Stimulated activated CD4-positive, alpha-beta T cell treated with anti-CD3 and anti-CD28 coated beads, Interleukin-15, amount 100 ng/mL, for 24 hours (primary cell): ENCODE measurements around the gene GRAMD2B.

Experiments used
- DNase-seq: peaks from one replicate; pipeline ENCODE4 v3.0.0-alpha.2; 2020

The GRAMD2B gene

DNA sequence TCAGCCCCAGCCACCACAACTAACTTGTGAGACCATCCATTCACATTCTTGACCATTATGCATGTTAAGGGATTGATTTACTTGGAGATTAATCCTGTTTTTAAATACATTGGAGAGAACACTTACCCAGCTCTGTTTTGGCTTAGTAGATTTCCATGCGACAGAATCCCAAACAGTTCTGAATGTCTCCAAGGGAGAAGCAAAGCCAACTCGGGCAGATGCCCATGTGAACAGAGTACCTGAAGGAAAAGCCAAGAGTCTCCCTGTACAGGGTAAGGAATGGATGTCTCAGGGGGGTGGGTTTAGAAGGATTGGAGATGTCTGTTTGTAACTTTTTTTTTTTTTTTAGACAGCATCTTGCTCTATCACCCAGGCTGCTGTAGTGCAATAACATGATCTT lies 61.0 kb downstream of the GRAMD2B start:
- no peak for DNase-seq

DNA sequence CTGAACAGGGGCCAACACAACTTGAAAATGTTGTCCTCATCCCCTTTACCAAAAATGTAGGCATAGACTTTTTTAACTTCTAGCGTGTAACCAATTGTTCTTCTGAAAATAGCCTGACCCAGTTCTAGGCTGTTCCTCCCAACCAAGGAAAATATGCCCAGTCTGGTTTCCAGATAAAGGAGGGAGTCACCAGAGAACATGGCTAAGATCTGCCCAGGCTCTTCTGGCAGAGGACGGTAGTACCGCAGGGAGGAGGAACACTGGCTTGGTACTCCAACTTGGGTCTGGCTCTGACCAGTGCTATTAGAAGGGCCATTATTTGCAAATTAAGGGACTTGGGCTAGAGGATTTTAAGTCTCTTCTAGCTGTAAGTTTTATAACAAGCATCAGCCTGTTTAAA lies 63.1 kb downstream of the GRAMD2B start:
- no peak for DNase-seq

DNA sequence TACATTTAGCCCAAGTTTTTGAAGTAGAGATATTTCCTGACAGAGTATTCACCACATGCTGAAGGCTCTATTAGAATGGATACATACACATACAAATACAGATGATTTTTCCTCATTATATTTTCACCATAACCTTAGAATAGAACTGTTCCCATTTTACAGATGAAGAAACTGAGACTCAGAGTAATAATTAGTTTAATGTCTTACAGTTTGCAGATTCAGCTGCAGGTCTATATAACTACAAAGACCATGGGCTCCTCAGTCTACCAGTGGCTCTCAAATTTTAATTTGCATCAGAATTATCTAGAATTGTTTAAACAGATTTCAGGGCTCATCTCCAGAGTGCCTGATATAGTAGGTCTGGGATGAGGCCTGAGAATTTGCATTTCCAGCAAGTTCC lies 64.4 kb downstream of the GRAMD2B start:
- no peak for DNase-seq

DNA sequence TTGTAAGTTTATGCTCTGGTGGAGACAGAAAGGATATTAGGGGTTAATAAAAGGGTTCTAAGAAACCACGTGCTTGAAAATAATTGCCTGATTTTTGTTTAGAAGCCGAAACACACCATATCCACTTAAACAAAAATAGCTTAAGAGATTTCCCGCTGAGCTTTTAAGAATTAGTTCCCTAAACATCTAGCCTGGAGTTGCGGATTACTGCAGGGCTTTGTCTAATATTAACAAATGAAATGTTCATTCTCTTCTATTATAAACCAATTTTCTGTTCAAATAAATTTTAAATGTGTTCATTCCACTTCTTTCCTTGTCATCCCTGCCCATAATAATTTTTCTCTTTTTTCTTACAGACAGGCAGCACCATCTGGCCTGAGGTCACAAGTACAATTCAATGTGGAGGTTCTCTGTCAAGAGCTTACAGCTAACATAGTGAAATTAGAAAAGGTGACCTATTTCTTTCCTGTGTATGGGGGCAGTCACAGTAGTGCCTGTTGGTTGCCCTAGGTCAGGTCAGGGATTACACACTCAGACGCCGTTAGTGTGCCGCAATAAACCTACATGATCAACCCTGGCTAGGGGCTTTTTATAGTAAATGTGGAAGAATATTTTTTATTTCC lies 65.3 kb downstream of the GRAMD2B start:
- no peak for DNase-seq

DNA sequence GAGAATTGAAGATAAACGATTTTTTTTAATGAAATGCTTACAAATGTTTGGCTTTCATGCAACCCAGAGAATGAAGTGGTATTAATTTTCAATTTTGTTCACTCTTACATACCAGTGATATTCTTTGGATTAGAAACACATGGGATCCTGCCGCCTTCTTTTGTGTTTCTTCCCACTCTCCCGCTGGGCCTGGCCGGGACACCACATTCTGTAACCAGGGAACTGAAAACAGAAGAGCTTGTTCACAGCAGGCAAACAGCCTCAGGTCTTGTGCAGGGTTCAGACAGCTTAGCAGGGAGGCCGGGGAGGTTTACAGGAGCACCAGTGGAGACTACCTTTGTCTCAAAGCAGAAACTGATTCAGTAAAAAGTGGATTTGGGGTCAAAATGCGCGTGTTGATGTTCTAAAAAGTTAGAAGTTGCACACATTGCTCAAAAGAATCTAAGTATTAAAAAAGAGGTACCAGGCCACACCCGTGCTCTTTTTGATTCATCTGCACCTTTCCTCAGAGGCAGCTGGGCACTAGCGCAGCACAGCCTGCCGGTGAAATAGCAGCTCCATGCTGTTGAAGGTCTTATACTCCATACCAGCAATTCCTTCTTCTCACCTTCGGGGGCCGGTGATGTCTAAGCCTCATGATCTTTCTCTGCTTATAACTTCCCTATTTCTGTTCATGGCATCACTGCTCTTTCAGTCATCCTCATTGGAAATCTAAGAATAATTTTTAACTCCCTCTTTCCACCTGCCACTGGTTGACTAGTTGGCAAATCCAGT lies 67.1 kb downstream of the GRAMD2B start:
- DNase-seq: no peak

DNA sequence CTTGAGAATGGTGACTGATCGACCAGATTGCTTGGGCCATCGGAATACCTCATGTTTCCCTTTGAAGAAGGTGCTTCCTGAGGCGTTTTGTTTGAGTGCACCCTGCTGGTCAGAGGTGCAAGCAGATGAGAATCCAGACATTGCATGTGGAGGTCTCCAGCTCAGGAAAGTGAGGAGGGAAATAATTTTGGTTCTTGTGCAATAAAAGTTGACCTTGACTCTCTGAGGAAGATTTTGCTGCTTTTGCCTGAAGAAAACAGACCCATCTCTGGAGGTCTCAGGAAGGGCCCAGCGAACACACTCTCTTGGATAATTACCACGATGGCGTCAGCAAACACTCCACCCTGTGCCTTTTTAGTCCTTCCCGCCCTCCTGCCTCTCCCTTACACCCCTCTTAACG lies 69.7 kb downstream of the GRAMD2B start:
- DNase-seq: no peak

DNA sequence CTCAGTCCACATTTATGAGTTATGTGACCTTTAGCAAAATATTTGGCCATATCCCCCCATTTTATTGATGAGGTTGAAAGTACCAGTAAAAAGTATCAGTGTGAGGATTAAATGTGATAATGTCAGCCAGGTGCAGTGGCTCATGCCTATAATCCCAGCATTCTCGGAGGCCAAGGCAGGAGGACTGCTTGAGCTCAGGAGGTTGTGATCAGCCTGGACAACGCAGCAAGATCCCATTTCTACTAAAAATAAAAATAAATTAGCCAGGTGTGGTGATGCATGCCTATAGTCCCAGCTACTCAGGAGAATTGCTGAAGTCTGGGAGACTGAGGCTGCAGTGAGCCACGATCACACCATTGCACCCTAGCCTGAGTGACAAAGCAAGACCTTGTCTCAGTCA lies 71.2 kb downstream of the GRAMD2B start:
- no peak for DNase-seq

DNA sequence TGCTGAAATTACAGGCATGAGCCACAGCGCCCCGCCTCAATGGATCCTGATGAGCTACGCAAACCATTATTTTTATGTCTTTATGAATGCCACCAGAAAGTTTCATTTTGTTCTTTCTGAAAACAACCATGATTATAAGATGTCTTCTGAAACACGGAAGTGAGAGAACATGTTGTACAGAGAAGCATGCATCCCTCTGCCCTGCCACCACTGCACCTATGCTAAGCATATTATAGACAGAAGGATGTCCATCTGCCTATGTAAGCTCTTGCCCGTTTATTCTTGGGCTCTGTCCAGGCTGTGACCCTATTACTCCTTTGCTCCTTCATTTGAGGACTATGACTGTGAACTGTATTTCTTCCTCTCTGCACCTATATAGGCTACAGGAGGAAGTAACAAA lies 74.3 kb downstream of the GRAMD2B start:
- no peak for DNase-seq

DNA sequence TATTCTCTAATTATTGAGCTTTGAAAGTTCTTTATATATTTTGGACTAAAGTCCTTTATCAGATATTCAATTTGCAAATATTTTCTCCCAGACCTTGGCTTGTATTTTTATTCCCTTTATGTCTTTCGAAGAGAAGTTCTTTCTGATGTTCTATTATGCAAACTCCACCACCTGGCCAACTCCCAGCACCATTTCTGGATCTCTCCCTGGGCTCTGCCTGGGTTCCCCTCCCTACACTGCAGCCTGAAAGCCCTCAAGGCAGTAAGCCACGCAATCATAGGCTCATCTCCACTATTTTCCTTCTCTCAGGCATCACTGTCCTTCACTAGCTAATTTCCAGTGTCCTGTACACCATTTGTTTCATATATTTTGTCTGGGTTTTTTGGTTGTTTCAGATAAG lies 76.1 kb downstream of the GRAMD2B start:
- DNase-seq: no peak

DNA sequence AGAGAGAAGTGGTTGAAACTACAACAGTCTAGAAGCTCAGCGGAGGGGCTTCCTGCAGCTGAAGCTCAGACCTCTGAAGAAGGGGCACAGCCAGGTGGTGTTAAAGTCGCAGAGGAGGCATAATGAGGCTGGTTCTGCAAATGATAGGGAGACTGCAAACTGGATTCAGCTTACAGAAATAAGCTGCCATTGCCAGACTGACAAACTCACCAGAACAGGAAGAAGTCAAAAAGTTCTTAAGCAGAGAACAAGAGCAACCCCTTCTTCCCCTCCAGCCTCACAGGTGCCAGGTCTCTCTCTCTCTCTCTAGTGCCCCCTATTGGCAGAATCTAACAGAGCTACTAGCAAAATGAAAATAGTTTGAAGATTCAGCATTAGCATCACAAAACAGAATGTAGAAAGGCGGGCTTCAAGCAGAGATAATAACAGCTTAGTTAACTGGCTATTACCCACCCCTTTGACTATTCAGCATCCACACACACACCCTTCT lies 76.7 kb downstream of the GRAMD2B start:
- no peak for DNase-seq

DNA sequence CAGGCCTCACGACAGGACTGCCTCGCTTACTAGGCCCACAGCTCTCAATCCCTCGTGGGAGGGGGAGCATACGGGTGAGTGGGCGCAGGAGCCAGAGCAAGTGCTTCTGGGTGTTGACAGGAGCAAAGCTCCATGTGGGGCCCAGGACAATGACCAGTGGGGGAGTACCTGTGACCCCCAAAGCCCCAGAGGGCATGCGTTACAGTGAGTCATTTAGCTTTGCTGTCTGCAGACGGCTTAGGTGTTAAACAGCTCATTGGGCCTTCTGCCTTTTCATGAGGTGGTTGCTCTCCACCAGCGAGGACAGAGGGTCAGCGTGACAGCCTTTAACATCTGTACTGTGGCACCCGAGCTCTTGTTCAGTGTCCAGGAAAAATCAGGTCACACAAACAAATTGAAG lies 78.2 kb downstream of the GRAMD2B start:
- no peak for DNase-seq

DNA sequence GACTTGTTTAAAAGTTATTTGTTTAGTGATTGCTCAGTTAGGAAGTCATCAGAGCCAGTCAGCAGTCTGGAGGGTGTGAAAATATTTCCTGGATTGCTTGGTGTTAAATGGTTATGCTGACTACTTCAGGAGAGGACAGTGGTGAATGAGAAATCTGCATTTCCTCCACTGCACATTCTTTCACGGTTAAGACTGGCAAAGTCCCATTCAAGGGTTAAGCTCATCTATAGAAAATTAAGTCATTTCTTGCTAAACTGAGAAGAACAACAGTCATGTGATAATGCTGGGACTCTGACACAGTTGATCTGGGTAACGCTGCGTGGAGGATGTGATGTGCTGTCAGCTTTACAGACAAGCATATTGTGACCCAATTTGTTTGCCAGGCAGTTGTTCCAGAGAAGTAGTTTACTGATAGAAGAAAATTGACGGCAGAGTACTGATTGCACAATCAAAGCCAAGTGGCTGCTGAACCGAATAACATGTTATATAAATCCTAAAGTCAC lies 80.4 kb downstream of the GRAMD2B start:
- DNase-seq: no peak

DNA sequence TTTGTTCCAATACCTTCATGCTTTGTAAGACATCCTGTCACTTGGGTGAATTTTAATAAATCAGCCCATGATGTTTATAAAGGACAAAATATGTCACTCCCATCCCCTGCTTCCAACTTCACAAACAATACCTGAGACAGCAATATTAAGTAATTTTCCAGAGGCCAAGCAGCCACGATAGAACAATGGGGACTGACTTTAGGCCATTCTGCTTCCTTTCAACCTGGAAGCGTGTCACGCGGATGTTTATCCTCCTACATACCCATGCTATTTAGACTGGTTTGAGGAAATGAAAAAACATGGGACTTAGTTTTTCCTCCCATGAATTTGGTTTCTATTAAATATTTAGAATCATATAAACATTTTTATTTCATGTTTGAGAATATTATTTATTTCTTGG lies 82.9 kb downstream of the GRAMD2B start:
- no peak for DNase-seq

DNA sequence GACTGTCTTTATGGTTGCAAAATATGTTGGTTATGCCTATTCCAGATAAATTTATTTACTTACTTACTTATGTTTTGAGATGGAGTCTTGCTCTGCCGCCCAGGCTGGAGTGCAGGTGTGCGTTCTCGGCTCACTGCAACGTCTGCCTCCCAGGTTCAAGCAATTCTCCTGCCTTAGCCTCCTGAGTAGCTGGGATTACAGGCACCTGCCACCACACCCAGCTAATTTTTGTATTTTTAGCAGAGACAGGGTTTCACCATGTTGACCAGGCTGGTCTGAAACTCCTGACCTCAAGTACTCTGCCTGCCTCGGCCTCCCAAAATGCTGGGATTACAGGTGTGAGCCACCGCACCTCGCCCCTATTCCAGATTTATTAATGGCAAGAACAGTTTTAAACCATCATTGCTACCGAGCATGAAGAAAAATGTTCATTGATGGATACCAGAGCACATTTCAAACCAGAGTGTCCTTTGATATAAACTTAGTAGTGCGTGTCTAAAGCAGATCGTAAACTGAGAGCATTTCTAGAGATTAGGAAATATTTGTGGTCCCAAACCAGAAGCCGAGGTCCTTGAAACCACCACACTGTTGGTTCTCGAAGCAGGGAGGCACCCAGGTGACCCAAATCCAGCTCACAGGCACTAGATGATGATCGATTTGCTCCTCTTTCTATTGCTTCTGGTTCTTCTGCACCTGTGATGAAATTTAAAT lies 85.2 kb downstream of the GRAMD2B start:
- DNase-seq: no peak

DNA sequence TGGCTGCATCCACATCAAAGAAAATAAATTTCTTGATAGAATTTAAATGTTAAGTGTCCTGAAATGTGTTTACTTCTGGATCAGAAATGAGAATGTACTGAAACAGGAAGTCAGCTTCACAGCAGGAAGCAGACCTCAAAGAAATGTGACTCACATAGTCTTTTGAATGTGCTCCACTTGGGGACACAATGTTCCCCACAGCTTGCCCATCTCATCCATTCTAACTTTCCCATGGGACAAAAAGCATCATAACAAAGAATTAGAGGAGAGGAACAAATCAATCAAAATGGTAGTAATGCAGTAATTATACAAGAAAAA lies 85.7 kb downstream of the GRAMD2B start:
- no peak for DNase-seq

DNA sequence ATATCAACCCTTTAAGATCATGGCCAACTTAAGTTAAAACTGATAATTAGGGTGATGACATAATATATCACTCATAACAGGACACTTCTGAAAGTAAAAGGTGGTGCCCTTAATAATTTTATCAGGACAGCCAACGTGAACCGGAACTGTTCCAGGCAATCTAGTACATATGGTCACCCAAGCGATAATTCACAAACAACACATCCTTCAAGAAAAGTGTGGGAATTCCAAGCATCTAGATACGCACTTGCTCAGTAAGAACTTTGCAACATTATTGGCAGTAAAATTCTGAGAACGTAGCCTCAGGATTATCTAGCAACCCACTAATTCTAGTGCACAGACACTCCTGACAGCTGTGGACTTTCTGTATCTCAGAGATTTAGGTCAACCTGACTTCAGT lies 86.1 kb downstream of the GRAMD2B start:
- no peak for DNase-seq

DNA sequence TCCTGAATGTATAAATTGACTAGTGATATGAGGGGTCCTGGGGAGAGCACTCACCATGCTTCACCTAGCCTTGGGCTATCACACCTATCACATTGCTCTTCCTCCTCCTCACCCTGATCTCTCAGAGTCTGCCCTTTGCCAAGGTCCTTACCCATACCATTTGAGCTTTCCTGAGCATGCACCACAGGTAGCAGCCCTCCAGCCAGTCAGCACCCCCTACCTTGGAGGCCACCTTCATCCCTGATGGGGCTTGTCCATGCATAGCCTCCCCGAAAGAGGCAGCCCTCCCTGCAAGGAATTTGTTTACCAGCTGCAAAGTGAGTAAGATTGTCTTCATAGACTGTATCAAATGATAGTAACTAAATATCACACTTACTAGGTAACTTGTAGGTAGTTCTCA lies 88.8 kb downstream of the GRAMD2B start:
- no peak for DNase-seq

DNA sequence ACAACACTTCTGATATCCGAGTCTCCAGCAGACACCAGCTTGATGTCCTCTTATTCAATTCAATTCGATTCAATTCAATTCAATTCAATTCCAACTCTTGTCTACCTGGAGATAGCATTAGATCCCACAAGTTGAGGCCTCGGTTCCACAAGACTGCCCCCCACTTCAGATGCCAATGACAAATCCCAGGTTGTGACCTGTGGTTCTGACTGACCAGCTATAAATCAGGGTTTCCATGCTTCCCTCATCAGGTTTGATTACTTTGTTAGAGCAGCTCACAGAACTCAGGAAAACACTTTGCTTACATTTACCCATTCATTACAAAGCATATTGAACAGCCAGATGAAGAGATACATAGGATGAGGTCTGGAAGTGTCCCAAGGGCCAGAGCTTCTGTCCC lies 89.2 kb downstream of the GRAMD2B start:
- DNase-seq: no peak

DNA sequence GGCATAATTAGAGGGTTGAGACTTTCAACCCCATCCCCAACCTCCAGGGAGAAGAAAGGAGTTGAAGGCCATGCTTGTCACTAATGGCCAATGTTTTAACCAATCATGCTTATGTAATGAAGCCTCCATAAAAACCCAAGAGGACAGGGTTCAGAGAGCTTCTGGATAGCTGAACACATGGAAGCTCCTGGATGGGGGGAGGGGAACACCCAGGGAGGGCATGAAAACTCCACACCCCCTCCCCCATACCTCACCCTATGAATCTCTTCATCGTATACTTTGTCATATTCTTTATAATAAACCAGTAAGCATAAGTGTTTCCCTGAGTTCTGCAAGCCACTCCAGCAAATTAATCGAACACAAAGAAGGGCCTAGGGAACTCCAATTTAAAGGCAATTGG lies 90.1 kb downstream of the GRAMD2B start:
- DNase-seq: no peak

DNA sequence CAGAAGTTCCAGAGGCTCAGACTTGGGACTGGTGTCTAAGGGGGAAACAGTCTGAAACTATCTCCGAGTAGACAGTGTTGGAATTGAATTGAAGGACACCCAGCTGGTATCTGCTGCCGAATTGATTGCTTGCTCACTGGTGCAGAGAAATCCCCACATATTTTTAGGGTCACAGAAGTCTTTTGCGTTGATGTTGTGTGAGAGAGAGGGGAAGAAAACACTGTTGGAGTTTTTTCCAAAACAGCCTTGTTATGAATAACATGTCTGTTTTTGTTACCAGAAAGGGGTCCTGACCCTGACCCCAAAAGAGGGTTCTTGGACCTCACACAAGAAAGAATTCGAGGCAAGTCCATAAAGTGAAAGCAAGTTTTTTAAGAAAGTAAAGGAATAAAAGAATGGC lies 90.5 kb downstream of the GRAMD2B start:
- no peak for DNase-seq

DNA sequence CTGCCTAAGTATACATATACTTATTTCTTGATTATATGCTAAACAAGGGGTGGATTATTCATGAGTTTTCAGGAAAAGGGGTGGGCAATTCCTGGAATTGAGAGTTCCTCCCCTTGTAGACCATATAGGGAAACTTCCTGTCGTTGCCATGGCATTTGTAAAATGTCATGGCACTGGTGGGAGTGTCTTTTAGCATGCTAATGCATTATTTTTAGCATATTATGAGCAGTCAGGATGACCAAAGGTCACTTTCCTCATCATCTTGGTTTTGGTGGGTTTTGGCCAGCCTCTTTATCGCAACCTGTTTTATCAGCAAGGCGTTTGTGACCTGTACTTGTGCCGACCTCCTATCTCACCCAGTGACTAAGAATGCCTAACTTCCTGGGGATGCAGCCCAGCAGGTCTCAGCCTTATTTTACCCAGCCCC lies 90.9 kb downstream of the GRAMD2B start:
- DNase-seq: no peak

DNA sequence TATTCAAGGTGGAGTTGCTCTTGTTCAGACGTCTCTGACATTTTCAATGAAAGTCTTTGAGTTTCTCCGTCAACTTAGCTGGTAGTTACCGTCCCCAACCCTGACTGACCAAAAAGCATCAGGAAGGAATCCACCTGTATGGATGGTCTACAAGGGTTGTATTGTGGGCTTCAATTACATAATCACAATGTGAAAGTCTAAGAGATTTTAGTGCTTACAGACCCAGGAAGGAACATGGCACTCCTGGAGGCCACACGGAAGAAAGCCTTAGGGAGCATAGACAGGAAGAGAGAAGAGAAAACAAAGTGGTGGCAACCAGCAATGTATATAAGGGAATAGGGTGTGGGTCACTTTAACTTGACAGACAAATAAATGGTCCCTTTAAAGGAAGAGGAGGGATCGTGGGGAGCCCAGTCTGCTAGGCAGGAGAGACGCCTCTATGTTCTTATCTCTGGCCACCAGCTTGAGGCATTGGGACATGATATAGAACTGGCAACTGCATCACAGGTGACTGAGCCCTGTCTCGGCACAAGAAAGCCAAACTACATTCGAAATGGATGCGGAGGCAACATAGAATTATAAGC lies 91.4 kb downstream of the GRAMD2B start:
- no peak for DNase-seq

DNA sequence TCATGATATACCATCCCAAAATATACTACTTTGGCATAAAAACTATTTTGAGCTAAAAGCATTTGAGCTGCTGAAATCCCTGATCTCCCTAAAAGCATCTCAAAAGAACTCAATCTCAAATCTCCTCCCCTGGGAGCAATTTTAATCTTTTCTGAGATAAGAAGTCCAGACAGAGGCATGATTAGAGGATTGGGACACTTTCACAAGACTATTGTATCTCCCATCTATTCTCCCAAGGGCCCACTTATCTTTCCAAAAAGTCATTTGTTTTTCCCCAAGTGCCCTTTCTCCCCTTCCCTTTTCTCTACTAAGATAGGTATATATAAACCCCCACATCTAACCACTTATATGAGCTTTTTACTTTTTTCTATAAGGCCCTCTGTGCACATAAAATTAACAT lies 92.1 kb downstream of the GRAMD2B start:
- DNase-seq: no peak

DNA sequence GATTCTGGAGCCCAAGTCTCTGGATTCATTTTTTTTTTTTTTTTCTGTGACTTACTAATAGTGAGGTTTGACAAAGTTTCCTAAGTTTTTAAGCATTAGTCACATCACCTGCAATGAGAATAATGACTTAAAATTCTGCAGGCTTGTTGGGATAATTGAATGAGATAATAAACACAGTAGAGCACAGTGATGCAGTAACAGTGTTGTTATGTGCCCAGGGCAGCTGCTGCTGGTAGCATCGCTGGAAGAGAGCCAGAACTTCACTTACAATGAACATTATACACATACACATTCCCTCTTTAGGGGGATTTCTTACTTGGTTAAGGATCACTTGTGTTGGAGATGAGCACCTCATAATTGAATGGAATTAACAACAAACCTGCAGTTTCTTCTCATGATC lies 92.9 kb downstream of the GRAMD2B start:
- DNase-seq: no peak
